SKM-1 treated with dmso at 0.1 percent for 144 hours (cell line): ENCODE results near the gene LLGL2.
"Not testable (repeated sequence)": the region's sequence is repeated elsewhere in the genome, so short reads cannot be mapped to it uniquely, and the experiment has no call there.

ENCODE experiments used
- DNase-seq: peaks from one replicate; lab custom pipeline; 2025; ENCODE audit not compliant: unreplicated experiment; lab: John Stamatoyannopoulos, UW

The LLGL2 gene

DNA sequence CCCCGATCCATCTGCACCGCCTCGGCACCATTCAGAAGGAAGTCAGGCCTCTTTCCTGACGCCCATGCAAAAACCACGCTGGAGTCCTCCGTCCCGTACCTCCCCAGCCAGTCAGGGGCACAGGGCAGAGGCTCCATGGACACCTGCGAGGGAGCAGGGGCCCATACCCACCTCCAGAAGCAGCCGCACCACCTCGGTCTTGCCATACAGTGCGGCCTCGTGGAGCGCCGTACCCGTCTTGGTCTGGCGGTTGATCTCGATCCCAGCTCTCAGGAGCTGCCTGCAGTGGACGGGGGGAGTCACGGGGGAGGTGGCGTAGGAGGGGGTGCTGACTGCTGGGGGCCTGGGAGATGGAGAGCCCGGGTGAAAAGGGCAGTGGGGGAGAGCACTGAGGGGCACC is 19.4 kb upstream of the LLGL2 start:
- DNase-seq, result no peak

- no peak for DNase-seq
These were observed 18.6 kb upstream of the LLGL2 start for GRCh38 chr17:75506888-75507287.

GRCh38 chr17:75507733-75508719 is 17.5 kb upstream of the LLGL2 start:
- DNase-seq, result no peak

GRCh38 chr17:75508931-75509361 is 16.6 kb upstream of the LLGL2 start:
- DNase-seq, result no peak

- DNase-seq, result no peak
These were observed 15.8 kb upstream of the LLGL2 start for GRCh38 chr17:75509528-75510258.

GRCh38 chr17:75511270-75511609 is 14.3 kb upstream of the LLGL2 start:
- no peak for DNase-seq

DNA sequence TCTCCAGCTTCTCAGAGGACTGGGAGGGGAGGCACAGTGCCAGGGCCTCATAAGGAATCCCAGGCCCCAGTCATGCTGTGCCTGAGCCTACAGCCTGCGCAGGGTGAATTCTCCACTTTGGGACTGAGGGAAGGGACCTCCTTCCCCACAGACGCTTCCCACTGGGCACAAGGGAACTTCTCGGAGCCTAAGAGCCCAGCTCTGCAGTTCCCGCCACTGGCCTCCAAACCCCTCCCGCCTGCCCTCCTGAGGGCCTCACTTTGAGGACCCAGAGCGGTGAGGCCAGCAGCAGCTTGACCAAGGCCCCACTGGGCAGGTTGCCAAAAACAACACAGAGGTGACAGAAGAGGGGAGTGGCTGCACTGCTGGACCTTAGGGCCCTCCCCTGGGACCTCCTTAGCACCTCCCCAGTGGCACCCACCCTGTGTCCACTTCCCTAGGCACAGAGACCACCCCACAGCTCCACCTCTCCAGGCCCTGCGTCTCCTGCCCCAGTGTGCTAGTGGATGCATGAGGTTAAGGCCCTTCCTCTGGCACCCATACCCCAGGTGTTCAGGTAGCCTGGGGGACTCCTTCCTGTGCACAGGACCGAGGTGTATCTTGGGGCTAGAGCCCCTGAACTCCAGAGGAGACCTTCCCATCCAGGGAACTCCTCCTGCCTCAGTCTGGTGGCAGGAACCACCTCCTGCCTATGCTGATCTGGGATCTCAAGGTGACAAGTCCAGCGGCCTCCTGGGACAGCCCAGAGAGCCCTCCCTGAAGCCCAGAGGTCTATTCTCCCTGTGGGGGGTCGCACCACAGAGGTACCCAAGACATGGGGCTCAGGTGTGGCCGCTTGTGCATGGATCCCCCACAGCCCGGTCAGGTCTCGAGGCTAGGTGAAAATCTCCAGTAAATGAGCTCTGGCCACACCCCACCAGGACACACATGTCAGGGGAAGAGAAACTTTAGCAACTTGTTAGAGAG is 13.6 kb upstream of the LLGL2 start:
- DNase-seq, result no peak

DNA sequence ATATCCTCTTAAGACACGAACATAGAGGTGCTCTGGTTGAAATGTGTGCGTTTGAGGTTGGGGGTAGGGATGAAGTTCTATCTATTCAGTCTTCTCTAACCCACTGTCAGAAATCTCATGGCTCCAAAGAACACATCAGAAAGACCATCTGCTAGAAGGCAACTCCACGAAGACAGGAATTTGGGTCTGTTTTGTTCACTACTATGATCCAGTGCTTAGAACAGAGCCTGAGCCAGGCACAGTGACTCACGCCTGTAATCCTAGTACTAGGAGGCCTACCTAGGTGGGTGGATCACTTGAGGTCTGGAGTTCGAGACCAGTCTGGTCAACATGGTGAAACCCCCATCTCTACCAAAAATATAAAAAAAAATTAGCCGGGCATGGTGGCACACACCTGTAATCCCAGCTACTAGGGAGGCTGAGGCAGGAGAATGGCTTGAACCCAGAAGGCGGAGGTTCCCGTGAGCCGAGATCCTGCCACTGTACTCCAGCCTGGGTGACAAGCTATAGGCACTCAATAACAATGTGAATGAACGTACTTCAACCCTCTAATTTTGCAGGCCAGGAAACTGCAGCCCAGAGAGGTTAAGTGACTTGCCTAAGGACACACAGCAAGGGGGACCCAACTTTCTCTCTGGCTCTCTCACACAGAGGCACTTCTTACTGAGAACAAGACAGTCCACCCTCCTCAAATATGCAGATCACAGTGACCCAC is 12.4 kb upstream of the LLGL2 start:
- no peak for DNase-seq

DNA sequence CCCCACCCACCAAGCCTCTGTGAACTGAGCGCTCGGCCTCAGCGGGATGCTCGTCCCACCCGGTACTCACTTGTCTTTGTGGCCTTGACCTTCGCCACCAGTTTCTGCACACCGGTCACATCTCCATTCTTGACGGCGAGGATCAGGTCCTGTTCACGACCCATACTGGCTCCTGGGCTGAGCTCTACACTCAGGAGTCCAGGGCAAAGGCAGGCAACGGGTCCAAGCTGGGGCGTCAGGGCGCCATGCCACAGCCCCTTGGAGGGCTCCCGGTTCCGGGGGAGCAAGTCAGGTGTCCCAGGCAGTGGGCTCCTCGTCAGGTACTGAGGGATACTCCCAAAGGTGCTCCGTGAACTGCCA is 11.9 kb upstream of the LLGL2 start:
- DNase-seq, result no peak

GRCh38 chr17:75514299-75514918 is 11.1 kb upstream of the LLGL2 start:
- DNase-seq, result no peak

DNA sequence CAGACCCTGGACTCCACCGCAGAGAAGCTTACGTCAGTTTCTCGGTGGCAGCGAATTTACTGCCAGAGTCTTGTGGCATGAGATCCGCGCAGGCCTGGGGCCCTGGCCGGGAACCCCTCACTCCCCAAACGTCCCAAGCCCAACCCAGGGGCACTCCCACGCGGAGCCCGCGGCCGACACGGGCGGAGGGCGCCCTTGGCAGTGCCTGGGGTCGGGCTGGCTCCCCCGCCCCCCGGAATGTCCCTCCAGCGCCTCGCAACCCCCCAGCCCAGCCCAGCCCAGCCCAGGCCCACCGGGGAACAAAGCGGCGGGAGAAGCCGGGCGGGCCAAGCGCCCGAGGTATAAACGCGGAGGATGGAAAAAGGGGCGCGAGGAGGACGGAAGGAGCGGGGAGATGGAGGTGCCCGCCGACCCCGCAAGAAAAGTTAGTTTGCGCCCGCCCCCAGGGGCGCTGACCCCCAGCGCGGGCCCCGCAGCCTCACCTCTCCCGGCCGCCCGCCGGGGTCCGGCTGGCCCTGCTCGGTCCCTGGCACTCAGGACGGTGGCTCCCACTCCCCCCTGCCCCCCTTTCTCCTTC is 10.5 kb upstream of the LLGL2 start:
- no peak for DNase-seq

- DNase-seq, result peak; percentile 67
These were observed 9.8 kb upstream of the LLGL2 start, which contains the start of gene CASKIN2 for GRCh38 chr17:75515496-75516254. Gene CASKIN2 (minus strand): TSS chr17:75515537. CDS start chr17:75513804, 1,733 bp downstream.

- peak; percentile 90 for DNase-seq
These were observed 9.3 kb upstream of the LLGL2 start, which contains the start of gene TSEN54 for GRCh38 chr17:75516255-75516618. Gene TSEN54 (plus strand): TSS chr17:75516528. CDS start chr17:75516561, 33 bp downstream.

DNA sequence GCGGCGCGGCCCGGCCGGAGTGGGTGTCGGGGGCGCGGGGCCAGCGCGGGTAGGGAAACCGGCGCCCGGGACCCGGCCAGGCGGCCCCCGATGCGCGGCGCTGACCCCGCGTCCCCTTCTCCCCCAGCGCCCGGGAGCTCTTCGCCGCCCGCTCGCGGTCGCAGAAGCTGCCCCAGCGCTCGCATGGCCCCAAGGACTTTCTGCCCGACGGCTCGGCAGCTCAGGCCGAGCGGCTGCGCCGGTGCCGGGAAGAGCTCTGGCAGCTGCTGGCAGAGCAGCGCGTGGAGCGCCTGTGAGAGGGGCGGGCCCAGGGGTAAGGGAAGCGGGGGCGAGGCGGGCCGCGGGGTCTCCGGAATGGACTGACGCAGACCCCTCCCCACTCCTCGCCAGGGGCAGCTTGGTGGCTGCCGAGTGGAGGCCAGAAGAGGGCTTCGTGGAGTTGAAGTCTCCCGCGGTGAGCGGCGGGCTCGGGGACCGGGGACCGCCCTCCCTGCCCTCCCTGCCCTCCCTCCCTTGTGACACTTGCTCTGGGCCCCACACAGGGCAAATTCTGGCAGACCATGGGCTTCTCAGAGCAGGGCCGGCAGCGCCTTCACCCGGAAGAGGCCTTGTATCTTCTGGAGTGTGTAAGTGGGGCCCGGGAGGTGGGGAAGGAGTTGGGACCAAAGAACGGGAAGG is 8.7 kb upstream of the LLGL2 start:
- no peak for DNase-seq

DNA sequence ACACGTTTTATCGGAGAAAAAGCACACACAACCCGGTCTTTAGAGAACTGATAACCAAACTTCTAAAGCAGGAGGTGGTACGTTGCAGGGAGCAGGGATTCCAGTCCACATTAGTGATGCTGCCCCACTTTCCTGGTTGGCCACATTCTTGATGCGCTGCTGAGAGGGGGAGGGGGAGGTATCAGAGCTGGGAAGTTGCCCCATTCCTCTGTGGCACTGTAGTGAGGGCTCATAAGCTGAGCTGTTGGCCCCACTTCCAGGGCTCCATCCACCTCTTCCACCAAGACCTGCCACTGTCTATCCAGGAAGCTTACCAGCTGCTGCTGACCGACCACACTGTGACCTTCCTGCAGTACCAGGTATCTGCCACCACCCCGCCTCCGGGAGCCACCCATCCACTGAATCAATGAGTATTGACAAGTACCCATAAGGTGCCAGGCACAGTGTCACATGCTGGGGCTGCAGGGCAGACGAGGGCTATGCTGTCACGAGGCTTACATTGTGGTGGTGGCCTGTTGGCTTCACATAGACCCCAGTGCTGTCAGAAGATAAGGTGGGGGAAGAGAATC is 8.1 kb upstream of the LLGL2 start:
- peak; percentile 13 for DNase-seq

- peak; percentile 29 for DNase-seq
These were observed 7.3 kb upstream of the LLGL2 start for GRCh38 chr17:75518201-75518600.

- DNase-seq, result no peak
These were observed 6.4 kb upstream of the LLGL2 start for GRCh38 chr17:75518983-75519537.

GRCh38 chr17:75520413-75520812 is 5.1 kb upstream of the LLGL2 start:
- DNase-seq, result not testable (repeated sequence)
